H9 (cell line): ENCODE results near the gene MRPL39. TPM values are rescaled to one million over a fixed set of nuclear protein-coding genes. Genes with fewer than 3 reads are reported as not detected.

Experiments
- DNase-seq: peaks from one replicate; pipeline ENCODE4 v3.0.0-alpha.2; 2017
- H2AFZ ChIP-seq: one replicate; pipeline ENCODE4 v1.6.1; 2013; ENCODE audit warnings: mild to moderate bottlenecking, low read length, control low read depth, moderate library complexity
- H2AK5ac ChIP-seq: 2 replicates; pipeline ENCODE4 v1.6.1; 2013; ENCODE audit warnings: low read length, control low read depth, mixed read lengths; ENCODE audit not compliant: insufficient read length
- H2BK120ac ChIP-seq: one replicate; pipeline ENCODE4 v1.6.1; 2013; ENCODE audit warnings: low read depth, mild to moderate bottlenecking, low read length, control low read depth, inconsistent platforms; ENCODE audit not compliant: poor library complexity, severe bottlenecking
- H2BK12ac ChIP-seq: 2 replicates; pipeline ENCODE4 v1.6.1; 2013; ENCODE audit warnings: low read length, control low read depth, mixed read lengths, low read depth; ENCODE audit not compliant: insufficient read length
- H2BK15ac ChIP-seq: 2 replicates; pipeline ENCODE4 v1.6.1; 2013; ENCODE audit warnings: low read depth, low read length, control low read depth
- H2BK20ac ChIP-seq: one replicate; pipeline ENCODE4 v1.6.1; 2013; ENCODE audit warnings: low read depth, mild to moderate bottlenecking, low read length, control low read depth, inconsistent platforms; ENCODE audit not compliant: poor library complexity, severe bottlenecking
- H2BK5ac ChIP-seq: 2 replicates; pipeline ENCODE4 v1.6.1; 2013; ENCODE audit warnings: low read length, control low read depth, mixed read lengths; ENCODE audit not compliant: insufficient read length
- H3K14ac ChIP-seq: 2 replicates; pipeline ENCODE4 v1.6.1; 2013; ENCODE audit warnings: low read length, control low read depth; ENCODE audit not compliant: insufficient read depth
- H3K18ac ChIP-seq: 2 replicates; pipeline ENCODE4 v1.6.1; 2013; ENCODE audit warnings: low read depth, mild to moderate bottlenecking, mixed read lengths, low read length, control low read depth; ENCODE audit not compliant: insufficient read length
- H3K23ac ChIP-seq: 2 replicates; pipeline ENCODE4 v1.6.1; 2013; ENCODE audit warnings: low read length, control low read depth, mixed read lengths, low read depth; ENCODE audit not compliant: insufficient read length
- H3K23me2 ChIP-seq: 2 replicates; pipeline ENCODE4 v1.6.1; 2013; ENCODE audit warnings: low read depth, mild to moderate bottlenecking, mixed read lengths, low read length, control low read depth; ENCODE audit not compliant: insufficient read length, poor library complexity, severe bottlenecking
- H3K27ac ChIP-seq: 2 replicates; pipeline ENCODE4 v1.5.1; 2013; ENCODE audit warnings: low read length, control low read depth, mixed read lengths, low read depth; ENCODE audit not compliant: insufficient read length
- H3K27me3 ChIP-seq: 2 replicates; pipeline ENCODE4 v1.6.1; 2013; ENCODE audit warnings: low read length, control low read depth, inconsistent platforms; ENCODE audit not compliant: insufficient read depth
- H3K4ac ChIP-seq: 2 replicates; pipeline ENCODE4 v1.6.1; 2013; ENCODE audit warnings: low read depth, mild to moderate bottlenecking, control low read depth, inconsistent platforms, low read length, moderate library complexity
- H3K4me1 ChIP-seq: 2 replicates; pipeline ENCODE4 v1.6.1; 2013; ENCODE audit warnings: low read length, control low read depth, inconsistent platforms; ENCODE audit not compliant: insufficient read depth
- H3K4me2 ChIP-seq: 2 replicates; pipeline ENCODE4 v1.6.1; 2013; ENCODE audit warnings: low read length, control low read depth, mixed read lengths; ENCODE audit not compliant: insufficient read length, insufficient read depth
- H3K56ac ChIP-seq: 2 replicates; pipeline ENCODE4 v1.6.1; 2013; ENCODE audit warnings: low read depth, mild to moderate bottlenecking, mixed read lengths, low read length, control low read depth; ENCODE audit not compliant: insufficient read length
- H3K79me1 ChIP-seq: 2 replicates; pipeline ENCODE4 v1.6.1; 2013; ENCODE audit warnings: low read depth, mild to moderate bottlenecking, moderate library complexity, low read length, control low read depth, inconsistent platforms; ENCODE audit not compliant: insufficient read depth, poor library complexity, severe bottlenecking
- H3K79me2 ChIP-seq: 2 replicates; pipeline ENCODE4 v1.6.1; 2013; ENCODE audit warnings: low read length, control low read depth, inconsistent platforms; ENCODE audit not compliant: insufficient read depth
- H3K9ac ChIP-seq: 2 replicates; pipeline ENCODE4 v1.6.1; 2013; ENCODE audit warnings: low read length, control low read depth, mixed read lengths; ENCODE audit not compliant: insufficient read length; ENCODE audit errors: extremely low read depth
- H3K9me3 ChIP-seq: one replicate; pipeline ENCODE4 v1.6.1; 2013; ENCODE audit warnings: low read depth, low read length, inconsistent platforms; ENCODE audit not compliant: control insufficient read depth
- H3T11ph ChIP-seq: one replicate; pipeline ENCODE4 v1.6.1; 2013; ENCODE audit warnings: mild to moderate bottlenecking, low read length, control low read depth, inconsistent platforms
- H4K20me1 ChIP-seq: one replicate; pipeline ENCODE4 v1.6.1; 2013; ENCODE audit not compliant: control insufficient read depth, insufficient read length, insufficient read depth
- H4K5ac ChIP-seq: 2 replicates; pipeline ENCODE4 v1.6.1; 2013; ENCODE audit warnings: low read depth, mild to moderate bottlenecking, mixed read lengths, low read length, control low read depth; ENCODE audit not compliant: insufficient read length
- H4K8ac ChIP-seq: replicated peaks from 2 replicates; pipeline ENCODE4 v1.6.1; 2013; ENCODE audit warnings: low read length, control low read depth, mixed read lengths, low read depth; ENCODE audit not compliant: insufficient read length
- H4K91ac ChIP-seq: 2 replicates; pipeline ENCODE4 v1.6.1; 2013; ENCODE audit warnings: low read depth, mild to moderate bottlenecking, moderate library complexity, mixed read lengths, low read length, control low read depth; ENCODE audit not compliant: insufficient read length
- H3K27ac Mint-ChIP-seq, 3 experiments: 2 replicates in 2 of 3; 3 replicates in 1 of 3; pipeline ENCODE4 v1.8.0; 2020 to 2021; ENCODE audit warnings: mixed read lengths in 3 of 3, mild to moderate bottlenecking in 1 of 3, moderate library complexity in 1 of 3
- H3K27me3 Mint-ChIP-seq: 2 replicates; pipeline ENCODE4 v1.8.0; 2021; ENCODE audit warnings: low read depth, mild to moderate bottlenecking, moderate library complexity, mixed read lengths
- H3K36me3 Mint-ChIP-seq, 3 experiments: 2 replicates in 2 of 3; 3 replicates in 1 of 3; pipeline ENCODE4 v1.8.0; 2020 to 2021; ENCODE audit warnings: low read depth in 3 of 3, mixed read lengths in 3 of 3; ENCODE audit not compliant: insufficient read depth in 1 of 3
- H3K4me1 Mint-ChIP-seq, 2 experiments: 2 replicates each; pipeline ENCODE4 v1.8.0; 2020; ENCODE audit warnings: mixed read lengths in 2 of 2
- H3K4me3 Mint-ChIP-seq, 2 experiments: 2 replicates in 1 of 2; 3 replicates in 1 of 2; pipeline ENCODE4 v1.8.0; 2020 to 2021; ENCODE audit warnings: mild to moderate bottlenecking in 2 of 2, mixed read lengths in 2 of 2, moderate library complexity in 1 of 2
- H3K9me3 Mint-ChIP-seq, 2 experiments: 2 replicates in 1 of 2; 3 replicates in 1 of 2; pipeline ENCODE4 v1.8.0; 2020; ENCODE audit warnings: mild to moderate bottlenecking in 2 of 2, mixed read lengths in 2 of 2, moderate library complexity in 1 of 2
- WGBS: extraction: QIAGEN DNeasy Blood & Tissue Kit; methylation state at CpG from one replicate; pipeline ENCODE4 v1.1.7; 2013; ENCODE audit warnings: missing lambda C conversion rate, low lambda C conversion rate, mixed read lengths; ENCODE audit not compliant: insufficient read length; ENCODE audit errors: extremely low coverage; 5-methylcytosine and 5-hydroxymethylcytosine counted together
- total RNA-seq: library from RNA; stranded (reverse); gene quantifications from 2 replicates; pipeline ENCODE4 v1.2.1, GENCODE V29; 2021
- TF ChIP-seq, protein P1 (sequence below): fragments of 200-600 bp; sonication (generic); conservative IDR thresholded peaks from 3 replicates; pipeline ENCODE4 v1.8.0; 2021; ENCODE audit warnings: antibody characterized with exemption, mild to moderate bottlenecking

Gene MRPL39
- total RNA-seq, 1 experiment from 2014 or later, result 58.8 TPM

- Histone ChIP-seq H3K79me1 (no peaks in the 10 kb centered on the region), H3K14ac (no peak overlapping the region), H3K79me2 (no peaks in the 10 kb centered on the region), H3K23ac (no peak overlapping the region), H3K9me3 (no peaks in the 10 kb centered on the region), H3K27me3 (peaks cover 2% of the 10 kb centered on the region; the same call in 1 of the 2 replicates), H3K27ac (no peak overlapping the region), H2BK5ac (no peak overlapping the region), H4K20me1 (no peaks in the 10 kb centered on the region), H4K5ac (no peak overlapping the region), H3T11ph (no peak overlapping the region), H2BK20ac (no peak overlapping the region), H2BK120ac (no peak overlapping the region), H3K9ac (no peak overlapping the region), H3K56ac (no peak overlapping the region), H3K4me2 (no peak overlapping the region), H3K23me2 (peaks cover 12% of the 10 kb centered on the region), H2AK5ac (no peak overlapping the region), H2AFZ (no peak overlapping the region), H4K8ac (no peak overlapping the region), H3K4ac (no peak overlapping the region), H3K18ac (no peak overlapping the region), H3K4me1 (no peaks in the 10 kb centered on the region), H4K91ac (no peak overlapping the region), H2BK15ac (no peak overlapping the region), H2BK12ac (no peak overlapping the region)
- Mint-ChIP-seq H3K27me3 (peaks cover 47% of the 10 kb centered on the region), H3K27ac (no peak overlapping the region), H3K4me1 (peaks cover 22 to 30% of the 10 kb centered on the region in 2 experiments), H3K4me3 (no peak overlapping the region), H3K36me3 (no peaks in the 10 kb centered on the region), H3K9me3 (no peaks in the 10 kb centered on the region)
- no CpG with 5 or more reads among the region's 2 CpGs for WGBS
- TF ChIP-seq, protein P1, sequence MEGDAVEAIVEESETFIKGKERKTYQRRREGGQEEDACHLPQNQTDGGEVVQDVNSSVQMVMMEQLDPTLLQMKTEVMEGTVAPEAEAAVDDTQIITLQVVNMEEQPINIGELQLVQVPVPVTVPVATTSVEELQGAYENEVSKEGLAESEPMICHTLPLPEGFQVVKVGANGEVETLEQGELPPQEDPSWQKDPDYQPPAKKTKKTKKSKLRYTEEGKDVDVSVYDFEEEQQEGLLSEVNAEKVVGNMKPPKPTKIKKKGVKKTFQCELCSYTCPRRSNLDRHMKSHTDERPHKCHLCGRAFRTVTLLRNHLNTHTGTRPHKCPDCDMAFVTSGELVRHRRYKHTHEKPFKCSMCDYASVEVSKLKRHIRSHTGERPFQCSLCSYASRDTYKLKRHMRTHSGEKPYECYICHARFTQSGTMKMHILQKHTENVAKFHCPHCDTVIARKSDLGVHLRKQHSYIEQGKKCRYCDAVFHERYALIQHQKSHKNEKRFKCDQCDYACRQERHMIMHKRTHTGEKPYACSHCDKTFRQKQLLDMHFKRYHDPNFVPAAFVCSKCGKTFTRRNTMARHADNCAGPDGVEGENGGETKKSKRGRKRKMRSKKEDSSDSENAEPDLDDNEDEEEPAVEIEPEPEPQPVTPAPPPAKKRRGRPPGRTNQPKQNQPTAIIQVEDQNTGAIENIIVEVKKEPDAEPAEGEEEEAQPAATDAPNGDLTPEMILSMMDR, result no peak
- DNase-seq, result no peak
These were observed 29.4 kb upstream of the MRPL39 start for GRCh38 chr21:25636727-25637126.
